ENCODE measurements around the gene VPS35L.

The VPS35L gene

DNA sequence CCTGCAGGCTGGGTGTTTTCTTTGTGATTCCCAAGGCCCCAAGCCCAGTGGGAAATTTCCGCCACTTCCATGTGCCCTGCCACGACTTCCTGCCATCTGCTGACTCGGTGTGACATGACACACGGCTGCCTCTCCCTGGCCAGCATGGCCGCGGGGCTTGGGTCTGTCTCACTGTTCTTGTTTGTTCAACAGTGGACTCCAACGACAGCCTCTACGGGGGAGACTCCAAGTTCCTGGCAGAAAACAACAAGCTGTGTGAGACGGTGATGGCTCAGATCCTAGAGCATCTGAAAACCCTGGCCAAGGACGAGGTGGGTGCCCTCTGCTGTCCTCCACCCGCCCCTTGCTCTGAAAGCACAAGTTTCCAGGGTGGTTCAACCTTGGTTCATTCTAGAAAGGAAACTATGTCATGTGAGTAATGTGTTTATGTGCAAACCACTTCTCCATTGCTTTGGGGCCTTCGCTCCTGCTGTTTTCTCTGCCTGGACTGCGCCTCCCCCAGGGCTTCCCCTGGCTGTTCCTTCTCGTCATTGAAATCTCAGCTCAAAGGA, 135.7 kb downstream of the VPS35L start:
- peak in 39 of 51 donors; percentile 9 to 70 (median 41) for DNase-seq

DNA sequence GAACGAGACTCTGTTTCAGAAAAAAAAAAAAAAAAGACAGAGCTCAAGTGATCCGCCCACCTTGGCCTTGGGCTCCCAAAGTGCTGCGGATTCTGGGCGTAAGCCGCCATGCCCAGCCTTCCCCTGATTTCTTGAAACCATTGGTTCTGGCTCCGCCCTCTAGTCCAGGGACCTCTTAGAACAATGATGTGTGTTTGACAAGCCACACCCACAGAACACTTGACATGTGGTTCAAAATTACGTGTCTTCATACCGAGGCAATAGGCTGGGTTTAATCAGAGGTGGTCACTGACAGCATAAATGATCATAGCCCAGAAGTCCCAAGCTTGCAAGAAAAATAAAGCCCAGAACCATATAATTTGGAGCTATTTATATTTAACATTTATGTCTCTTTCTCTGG, 139.5 kb downstream of the VPS35L start:
- no peak for DNase-seq

DNA sequence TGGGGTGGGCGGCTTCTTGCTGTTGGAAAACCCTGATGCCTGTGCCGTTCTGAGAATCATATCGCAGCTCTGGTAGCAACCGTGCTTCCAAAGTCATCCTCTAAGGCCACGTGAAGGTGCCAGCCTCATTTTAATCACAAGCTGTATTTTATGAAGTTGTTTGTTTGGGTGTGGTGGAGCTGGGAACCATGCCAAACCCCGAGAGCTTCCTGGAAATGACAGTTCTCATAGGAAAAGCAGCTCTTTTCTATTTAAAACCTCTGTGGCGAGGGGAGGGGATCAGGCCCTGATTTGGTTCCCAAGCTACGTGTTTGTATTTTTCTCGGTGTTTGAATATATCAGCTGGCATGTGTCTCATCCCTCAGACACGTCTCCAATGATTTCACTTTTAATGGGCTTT, 140.8 kb downstream of the VPS35L start:
- DNase-seq, result peak in 18 of 51 donors; percentile 9 to 56 (median 27)

DNA sequence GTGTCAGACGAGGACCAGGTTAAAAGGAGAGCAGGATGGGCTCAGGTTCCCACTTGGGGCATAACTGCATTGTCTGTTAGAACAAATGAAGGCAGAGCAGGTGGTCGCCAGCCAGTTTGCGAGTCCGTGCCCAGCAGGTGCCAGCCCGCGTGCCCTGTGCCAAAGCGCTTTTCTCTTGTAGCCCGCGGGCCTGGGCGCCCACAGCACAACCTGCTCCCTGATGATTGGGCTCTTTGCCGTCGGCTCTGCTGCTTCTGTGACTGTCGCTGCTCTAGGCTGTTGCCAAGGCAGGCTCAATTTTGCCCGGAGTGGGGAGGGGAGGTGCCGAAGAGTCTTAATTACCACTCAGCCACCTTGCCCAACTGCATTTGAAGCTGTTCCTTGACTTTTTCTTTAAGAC, 141.5 kb downstream of the VPS35L start:
- peak in 26 of 51 donors; percentile 8 to 44 (median 21) for DNase-seq

DNA sequence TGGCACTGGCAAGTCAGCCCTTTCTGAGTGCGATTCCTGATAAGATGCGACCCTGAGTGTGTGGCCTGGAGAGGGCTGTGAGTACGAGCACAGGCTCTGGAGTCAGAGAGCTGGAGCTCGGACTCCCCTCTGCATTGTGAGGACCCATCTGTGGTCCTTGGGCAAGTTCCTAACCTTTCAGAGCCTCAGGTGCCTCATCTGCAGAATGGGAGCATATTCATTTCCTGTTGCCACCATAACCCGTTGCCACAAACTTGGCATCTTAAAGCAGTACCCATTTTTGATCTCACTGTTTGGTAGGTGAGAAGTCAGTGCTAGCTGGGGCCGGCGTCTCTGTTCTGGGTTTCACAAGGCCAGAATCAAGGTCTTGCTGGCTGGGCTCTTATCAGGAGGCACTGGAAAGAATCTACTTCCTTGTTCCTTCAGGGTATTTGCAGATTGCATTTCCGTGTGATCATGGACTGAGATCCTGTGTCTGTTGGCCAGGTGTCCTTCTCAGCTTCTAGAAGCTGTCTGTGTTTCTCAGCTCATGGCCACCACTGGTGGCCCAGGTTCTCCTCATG, 142.3 kb downstream of the VPS35L start:
- no peak for DNase-seq

DNA sequence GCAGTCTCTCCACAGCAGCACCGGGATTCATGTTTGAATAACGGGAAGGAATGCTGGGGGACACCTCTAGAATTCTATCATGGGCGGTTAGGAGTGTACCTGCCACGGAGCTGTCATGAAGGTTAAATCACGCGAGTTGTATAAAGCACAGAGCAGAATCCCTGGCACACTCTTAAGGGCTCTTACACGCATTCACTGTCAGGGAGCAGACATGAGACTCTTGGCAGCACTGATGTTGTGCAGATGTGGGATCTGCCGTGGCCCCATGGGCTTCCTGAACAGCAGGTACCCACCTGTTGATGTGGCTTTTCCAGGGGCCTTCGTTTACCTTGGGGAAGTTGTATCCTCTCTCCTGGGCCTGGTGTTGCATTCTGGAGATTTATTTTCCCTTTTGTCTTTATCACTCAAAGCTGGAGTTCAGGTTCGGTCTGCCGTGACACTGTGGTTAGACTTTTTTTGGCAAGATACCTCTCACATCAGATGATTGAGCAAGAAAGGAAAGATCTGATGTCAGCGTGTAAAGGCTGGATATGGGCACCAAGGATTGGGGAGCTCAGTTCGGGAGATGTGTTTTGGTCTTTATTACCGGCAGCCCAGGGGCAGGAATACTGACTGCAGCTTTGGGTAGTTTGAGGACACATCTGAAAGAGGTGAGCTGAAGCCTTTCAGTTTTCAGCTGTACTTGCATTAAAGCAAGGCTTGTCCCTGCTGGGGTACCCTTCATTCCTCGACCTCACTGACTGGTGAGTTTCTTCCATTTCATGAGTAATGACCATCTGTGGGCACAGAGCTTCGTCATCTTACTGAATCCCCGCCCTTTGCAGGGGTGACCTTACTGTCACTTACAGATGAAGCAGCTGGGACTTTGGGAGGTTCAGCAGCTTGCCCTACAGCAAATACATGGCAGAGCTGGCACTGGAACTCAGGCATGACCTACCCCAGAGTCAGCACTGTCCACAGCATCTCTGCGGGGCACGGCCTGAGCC, 143.3 kb downstream of the VPS35L start:
- DNase-seq, result no peak

DNA sequence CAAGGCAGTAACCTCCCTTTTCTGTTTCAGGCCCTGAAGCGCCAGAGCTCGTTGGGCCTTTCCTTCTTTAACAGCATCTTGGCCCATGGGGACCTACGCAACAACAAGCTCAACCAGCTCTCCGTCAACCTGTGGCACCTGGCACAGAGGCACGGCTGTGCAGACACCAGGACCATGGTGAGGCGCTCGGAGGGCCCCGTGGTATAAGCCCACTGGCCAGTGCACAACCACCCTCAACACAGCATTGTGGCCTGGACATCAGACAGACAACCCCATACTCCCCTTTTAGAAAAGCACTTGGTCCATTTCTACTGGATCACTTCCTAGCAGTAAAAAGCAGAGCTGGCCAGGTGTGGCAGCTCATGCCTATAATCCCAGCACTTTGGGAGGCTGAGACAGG, 144.0 kb downstream of the VPS35L start:
- DNase-seq, result no peak

DNA sequence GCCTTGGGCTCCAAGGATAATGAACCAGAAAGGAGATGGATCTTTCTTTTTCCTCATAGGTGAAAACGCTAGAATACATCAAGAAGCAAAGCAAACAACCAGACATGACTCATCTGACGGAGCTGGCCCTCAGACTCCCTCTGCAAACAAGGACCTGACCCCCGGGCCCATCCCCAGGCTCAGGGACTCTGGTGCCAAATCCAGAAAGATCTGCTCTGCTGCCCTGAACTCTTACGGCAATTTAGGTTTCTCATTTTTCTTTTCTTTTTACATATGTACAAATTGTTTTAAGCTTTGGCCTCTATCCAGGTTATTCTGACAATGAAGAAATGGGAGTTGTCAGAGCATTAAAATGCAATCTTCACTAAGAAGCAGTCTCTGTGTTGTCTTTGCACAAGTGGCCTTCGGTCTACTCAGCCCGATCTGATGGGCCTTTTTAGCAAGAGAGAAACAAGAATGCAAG, 144.8 kb downstream of the VPS35L start:
- peak in 3 of 51 donors; percentile 8 to 26 (median 15) for DNase-seq

DNA sequence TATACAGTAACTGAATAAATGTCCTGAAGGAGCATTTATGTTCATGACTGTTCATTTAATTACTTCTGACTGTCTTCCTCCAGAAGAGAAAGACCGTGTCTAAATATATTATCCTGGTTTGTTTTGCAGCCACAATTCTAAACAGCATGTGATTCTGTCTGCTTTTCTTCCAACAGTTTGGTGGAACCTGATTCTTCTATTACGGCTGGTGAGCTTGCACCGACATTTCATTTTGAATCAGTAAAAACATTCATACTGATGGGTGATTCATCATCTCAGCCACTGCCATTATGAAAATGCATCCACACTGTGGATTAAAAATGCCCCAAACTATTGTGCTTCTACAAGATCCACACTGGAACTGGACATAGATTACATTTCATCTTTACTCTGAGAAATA, 145.6 kb downstream of the VPS35L start:
- no peak for DNase-seq

DNA sequence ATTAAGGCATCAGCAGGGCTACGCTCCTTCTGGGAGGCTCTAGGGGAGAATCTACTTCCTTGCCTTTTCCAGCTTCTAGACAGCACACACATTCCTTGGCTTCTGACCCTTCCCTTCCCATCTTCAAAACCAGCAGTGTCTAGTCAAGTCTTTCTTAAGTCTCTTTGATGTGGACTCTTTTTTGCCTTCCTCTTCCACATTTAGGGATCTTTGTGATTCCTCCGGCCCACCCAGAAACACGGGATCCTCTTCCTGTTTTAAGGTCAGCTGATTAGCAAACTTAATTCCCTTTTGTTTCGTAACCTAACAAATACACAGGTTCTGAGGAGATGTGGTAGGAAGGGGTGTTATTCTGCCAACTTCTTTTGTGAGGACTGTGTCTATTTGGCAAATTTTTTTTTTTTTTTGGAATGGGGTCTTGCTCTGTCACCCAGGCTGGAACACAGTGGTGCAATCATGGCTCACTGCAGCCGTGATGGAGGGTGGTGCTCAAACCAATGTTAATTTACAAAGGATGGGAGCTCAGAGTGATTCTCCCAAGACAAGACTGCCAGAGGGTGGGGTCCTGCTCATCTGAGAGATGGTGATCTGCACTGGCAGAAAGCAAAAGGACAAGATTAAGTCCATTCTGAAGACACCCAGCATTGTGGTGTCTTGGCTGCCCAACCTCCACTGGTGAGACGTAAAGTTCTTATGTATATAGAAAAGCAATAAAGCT, 147.8 kb downstream of the VPS35L start:
- DNase-seq, result no peak

DNA sequence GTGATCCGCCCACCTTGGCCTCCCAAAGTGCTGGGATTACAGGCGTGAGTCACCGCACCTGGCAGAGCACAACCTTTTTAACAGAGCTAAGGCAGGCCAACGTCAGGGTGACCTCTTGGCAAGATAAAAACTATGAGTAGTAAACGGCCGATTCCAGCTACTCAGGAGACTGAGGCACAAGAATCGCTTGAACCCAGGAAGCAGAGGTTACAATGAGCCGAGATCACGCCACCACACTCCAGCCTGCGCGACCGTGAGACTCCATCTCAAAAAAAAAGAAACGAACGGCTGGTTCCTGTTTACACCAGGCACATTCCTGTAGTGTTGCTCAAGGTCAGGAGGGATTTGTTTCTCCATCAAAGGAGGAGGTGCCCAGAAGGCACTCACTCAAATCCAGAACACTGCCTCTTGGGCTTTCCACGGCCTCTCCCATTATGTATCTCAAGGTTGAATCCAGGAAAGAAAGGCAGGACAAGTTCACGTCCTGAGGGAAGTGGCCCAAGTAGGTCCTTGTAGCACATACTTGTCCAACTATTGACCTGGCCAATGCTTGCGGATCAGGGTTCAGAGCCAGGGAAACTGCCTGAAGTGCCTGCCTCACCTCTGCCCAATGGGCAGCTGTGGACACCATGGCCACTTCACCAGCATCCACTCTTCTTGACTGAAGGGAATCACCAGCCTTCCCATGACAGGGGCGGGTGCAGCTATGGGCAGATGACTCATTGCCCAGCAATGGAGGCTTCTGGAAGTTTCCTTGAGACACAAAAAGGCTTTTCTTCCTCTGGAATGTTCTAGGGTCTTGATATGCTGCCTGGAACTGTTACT, 149.0 kb downstream of the VPS35L start:
- DNase-seq, result no peak

DNA sequence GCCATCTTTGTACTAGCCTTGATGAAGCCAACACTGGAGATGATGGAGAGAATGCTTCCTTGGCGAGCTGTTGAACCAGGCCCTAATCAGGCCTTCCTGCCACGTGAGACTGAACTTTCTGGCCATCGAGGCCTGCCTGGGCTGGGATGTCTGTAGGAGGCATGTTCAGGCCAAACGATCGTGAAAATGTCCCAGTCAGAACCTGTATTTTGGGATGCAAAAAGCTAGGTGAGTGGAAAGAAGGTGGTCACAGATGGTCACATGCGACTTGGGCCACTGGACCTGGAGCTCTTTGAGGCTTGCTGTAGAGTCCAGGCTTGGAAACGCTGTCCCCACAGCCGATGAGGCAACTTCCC, 149.6 kb downstream of the VPS35L start:
- no peak for DNase-seq

DNA sequence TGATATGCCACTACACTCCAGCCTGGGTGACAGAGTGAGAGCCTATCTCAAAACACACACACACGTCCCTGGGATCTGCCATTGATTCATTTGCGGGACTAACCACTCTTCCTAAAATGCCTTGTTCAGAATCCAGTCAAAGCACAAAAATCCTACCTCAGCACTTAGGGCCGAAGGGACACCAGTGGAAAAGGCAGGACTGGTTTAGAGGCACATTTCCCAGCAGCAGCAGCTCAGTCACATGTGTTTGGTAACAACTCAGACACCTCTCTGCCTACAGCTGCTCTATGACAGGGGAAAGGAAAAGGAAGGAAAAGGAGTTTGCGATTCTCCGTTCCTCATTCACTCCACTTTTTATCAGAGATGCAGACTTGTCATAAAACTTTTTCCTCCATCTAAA, 150.3 kb downstream of the VPS35L start:
- DNase-seq, result no peak

DNA sequence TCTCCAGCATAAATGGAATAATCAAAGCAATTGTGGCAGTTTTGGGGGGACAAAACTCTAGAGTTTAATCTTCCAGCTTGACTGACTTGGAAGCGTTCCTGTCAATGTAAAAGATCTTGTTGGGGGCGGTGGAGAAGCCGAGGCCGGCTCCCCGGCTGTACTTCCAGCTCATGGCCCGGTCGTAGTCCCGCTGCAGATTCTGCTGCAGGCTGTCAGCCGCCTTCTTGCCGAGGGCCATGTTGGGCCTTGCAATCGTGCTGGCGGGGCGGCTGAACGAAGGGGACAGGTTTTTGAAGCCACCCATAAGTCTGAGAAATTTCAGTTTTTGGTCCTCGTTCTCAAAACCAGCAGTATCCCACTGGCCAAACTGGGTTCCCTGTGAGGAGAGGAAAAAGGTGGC, 151.3 kb downstream of the VPS35L start:
- no peak for DNase-seq

DNA sequence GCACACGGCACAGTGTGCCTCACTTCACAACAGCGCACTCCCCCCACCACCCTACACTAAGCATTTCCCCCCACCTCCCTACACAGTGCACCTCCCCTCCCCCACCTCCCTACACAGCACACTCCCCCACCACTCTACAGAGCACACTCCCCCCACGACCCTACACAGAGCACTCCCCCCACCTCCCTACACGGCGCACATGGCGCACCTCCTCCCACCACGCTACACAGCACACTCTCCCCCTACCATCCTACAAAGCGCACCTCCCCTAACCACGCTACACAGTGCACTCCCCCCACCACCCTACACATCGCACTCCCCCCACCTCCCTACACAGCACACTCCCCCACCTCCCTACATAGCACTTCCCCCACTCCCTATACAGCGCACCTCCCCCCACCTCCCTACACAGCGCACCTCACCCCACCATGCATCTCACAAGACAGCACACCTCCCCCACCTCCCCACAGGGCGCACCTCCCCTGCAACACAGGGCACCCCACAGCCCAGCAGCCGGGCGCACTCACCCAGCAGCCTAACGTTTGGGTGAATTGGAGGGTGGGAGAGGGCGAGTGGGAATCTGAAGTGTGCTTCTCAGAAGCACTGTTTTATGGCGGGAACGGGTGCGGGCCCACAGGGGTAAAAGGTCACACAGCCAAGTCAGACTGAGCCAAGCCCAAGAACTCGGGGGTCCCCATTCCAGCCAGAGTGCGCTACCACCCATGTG, 152.2 kb downstream of the VPS35L start:
- no peak for DNase-seq

DNA sequence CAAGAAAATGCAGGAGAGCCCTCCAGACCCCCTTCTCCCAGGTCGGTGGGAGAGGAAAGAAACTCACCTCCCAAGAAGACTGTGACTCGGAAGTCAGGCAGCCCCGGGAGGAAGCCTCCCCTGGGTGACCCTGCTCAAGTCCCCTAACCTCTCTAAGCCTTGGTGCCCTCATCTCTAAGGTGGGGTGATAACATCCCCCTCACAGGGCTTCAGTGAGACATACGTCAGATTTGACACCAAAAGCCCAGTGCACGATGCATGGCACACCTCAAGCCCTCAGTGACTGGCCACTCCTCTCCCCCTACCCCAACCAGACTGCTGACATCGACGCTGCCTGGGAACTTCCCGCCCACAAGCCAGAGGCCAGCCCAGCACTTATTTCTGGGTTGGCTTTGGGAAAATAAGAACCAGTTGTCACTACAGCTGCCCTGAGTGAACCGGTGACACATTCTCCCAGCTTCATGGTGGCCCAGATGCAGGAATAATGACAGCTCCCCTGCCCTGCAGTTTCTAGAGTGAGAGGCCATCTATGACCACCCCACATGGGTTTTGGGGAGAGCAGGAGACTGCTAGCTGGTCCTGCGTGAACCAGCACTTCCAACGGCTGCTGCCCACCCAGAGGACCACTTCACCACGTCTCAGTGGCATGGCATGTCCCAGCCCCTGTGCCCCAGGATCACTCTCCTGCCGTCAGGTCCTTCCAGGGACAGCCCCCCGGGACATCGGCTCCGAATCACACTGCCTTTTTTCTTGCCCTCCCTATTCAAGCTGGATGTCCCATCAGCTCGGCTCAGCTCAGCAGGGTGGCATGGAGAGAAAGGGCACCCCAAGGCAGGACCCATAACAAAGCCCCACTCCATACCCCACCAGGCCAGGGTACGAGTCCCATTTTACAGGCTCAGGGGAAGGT, 153.0 kb downstream of the VPS35L start:
- DNase-seq, result no peak

DNA sequence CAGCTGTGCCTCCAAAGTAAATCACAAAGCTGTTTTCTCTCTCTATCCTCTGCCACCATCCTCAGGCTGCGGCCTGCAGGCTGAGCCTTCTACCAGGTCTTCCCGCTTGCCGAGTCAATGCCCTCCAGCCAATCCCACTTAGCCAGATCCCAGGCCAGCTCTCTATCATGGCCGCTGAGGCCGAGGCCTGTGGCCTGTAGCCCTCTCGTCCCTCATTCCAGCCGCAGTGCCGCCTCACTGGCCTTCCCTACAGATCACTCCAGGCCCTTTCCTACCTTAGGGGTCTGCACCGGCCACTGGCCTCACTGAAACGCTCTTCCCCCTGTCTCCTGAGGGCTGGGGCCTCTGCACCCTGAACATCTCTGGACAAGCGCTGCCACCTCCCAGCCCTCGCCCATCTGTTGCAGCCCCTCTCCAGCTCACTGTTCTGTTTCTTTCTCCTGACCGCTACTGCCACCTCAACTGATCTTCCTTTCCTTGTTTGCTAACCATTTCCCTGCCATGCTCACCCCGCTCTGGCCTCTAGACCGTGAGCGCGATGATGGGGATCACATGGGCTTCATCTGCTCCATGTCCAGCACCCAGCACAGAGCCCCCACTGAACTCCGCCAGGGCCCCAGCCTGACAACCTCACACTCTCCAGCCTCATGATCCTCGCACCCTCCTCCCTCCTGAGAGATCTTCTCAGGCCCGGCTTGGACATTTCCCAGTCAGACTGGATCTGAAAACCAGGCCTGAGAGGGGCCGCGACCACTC, 154.1 kb downstream of the VPS35L start:
- DNase-seq, result no peak

DNA sequence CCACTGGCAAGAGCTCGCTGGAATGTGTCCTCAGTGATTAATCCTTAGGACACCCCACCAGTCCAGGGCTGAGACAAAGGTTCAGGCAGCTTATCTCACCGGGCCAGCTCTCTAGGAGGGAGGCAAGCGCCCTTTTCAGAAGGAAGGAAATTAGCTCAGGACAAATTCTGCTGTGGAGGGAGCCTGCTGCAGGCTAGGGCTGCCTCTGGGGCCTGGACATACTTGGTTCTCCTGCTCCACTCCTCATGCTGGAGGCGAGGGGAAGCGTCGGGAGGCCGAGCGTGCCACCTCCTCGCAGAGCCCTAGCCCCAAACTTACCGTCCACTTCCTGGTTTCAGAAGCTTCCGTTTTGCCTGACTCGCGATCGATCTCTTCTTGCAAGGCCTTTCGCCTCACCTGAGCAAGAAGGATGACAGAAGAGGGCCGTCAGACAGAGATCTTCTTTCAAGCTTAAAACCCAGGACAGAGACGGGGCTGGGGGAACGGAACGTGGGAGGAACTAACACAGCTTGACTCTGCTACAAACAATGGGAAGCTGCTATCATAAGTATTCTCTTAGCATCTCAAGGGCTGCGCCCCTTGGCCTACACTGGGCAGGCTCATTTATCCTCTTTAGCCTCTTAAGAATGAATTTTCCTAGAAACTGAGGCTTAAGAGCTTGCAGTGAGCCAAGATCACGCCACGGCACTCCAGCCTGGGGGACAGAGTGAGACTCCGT, 154.8 kb downstream of the VPS35L start:
- DNase-seq, result no peak

All from hypothalamus (tissue), 51 donors.